HCT116 (cell line): ENCODE results near the gene CASP9. TPM values are rescaled to one million over a fixed set of nuclear protein-coding genes. Genes with fewer than 3 reads are reported as not detected.
"Not testable (repeated sequence)": the region's sequence is repeated elsewhere in the genome, so short reads cannot be mapped to it uniquely, and the experiment has no call there.

Experiments used
- ATAC-seq: fragments of 200-7000 bp; cut with Tn5 transposase; 2 replicates; pipeline ENCODE4 v1.9.1; 2020; ENCODE audit warnings: mild to moderate bottlenecking, moderate library complexity
- BruUV-seq: library from RNA; stranded (reverse); fragments of 400-500 nt; replicated peaks from 2 replicates; lab custom pipeline; 2021; lab: Mats Ljungman, UMichigan
- CTCF ChIA-PET: fragments of 300-600 bp; sonication (Branson Sonifier 250); formaldehyde crosslinking; loops from one replicate; lab custom pipeline; 2021; ENCODE audit warnings: antibody characterized with exemption; lab: Charles Lee
- POLR2A ChIA-PET: fragments of 300-600, 350-600 bp; sonication (Branson Sonifier 250); formaldehyde crosslinking; loops from one replicate; lab custom pipeline; 2021; ENCODE audit warnings: antibody characterized with exemption; lab: Charles Lee
- RAD21 ChIA-PET, 2 experiments: fragments of 300-600 bp; sonication (Branson Sonifier 250); formaldehyde crosslinking; loops; one replicate each; lab custom pipeline; 2023; ENCODE audit warnings: low total read pairs in 2 of 2; ENCODE audit not compliant: uncharacterized antibody in 2 of 2, unreplicated experiment in 2 of 2, low non-redundant PET in 1 of 2; lab: Charles Lee
- DNase-seq: peaks from one replicate; pipeline ENCODE4 v3.0.0-alpha.2; 2010; ENCODE audit warnings: low read depth, low spot score
- H2AFZ ChIP-seq: fragments of 200-600 bp; shearing (Covaris generic), sonication (generic); 2 replicates; pipeline ENCODE4 v1.6.1; 2017; ENCODE audit warnings: low read depth, mixed run types, mixed read lengths, antibody characterized with exemption, low read length; ENCODE audit not compliant: poor library complexity, severe bottlenecking
- H3K27ac ChIP-seq: 2 replicates; pipeline ENCODE4 v1.5.1; 2012; ENCODE audit warnings: low read depth, low read length
- H3K27me3 ChIP-seq: fragments of 200-600 bp; sonication (generic); 2 replicates; pipeline ENCODE4 v1.6.1; 2016; ENCODE audit warnings: mixed run types, low read length, mixed read lengths; ENCODE audit not compliant: insufficient read depth
- H3K36me3 ChIP-seq, 2 experiments: fragments of 200-500 bp in 1 of 2; fragments of 200-600 bp in 1 of 2; sonication (Bioruptor generic) in 1 of 2; sonication (generic) in 1 of 2; 2 replicates each; pipeline versions ENCODE4 v1.5.1 to v1.6.1; 2014 to 2016; ENCODE audit warnings: low read length in 2 of 2, inconsistent platforms in 1 of 2, mixed read lengths in 1 of 2, mixed run types in 1 of 2; ENCODE audit not compliant: insufficient read depth in 2 of 2, control insufficient read depth in 1 of 2
- H3K4me1 ChIP-seq, 2 experiments: fragments of 200-600 bp in 1 of 2; sonication (generic) in 1 of 2; 2 replicates each; pipeline versions ENCODE4 v1.5.1 to v1.6.1; 2012 to 2017; ENCODE audit warnings: low read length in 2 of 2, inconsistent platforms in 1 of 2, mild to moderate bottlenecking in 1 of 2, mixed read lengths in 1 of 2, mixed run types in 1 of 2, moderate library complexity in 1 of 2; ENCODE audit not compliant: insufficient read depth in 2 of 2, control insufficient read depth in 1 of 2
- H3K4me2 ChIP-seq: fragments of 200-600 bp; sonication (generic); 2 replicates; pipeline ENCODE4 v1.6.1; 2017; ENCODE audit warnings: mixed run types, low read length, mixed read lengths
- H3K4me3 ChIP-seq, 2 experiments: fragments of 200-600 bp in 1 of 2; sonication (generic) in 1 of 2; replicated peaks in 1 of 2; 2 replicates each; pipeline ENCODE4 v1.5.1; 2011 to 2016; ENCODE audit warnings: low read length in 2 of 2, control low read depth in 1 of 2, low read depth in 1 of 2, mild to moderate bottlenecking in 1 of 2, mixed read lengths in 1 of 2, mixed run types in 1 of 2
- H3K79me2 ChIP-seq: fragments of 200-600 bp; sonication (generic); 2 replicates; pipeline ENCODE4 v1.6.1; 2017; ENCODE audit warnings: mild to moderate bottlenecking, mixed run types, low read length, moderate library complexity, mixed read lengths; ENCODE audit not compliant: insufficient read depth
- H3K9ac ChIP-seq: fragments of 200-600 bp; sonication (generic); 2 replicates; pipeline ENCODE4 v1.6.1; 2016; ENCODE audit warnings: low read length, mixed read lengths
- H3K9me2 ChIP-seq: fragments of 200-600 bp; sonication (generic), shearing (Covaris generic); 2 replicates; pipeline ENCODE4 v1.6.1; 2017; ENCODE audit warnings: mixed run types, mild to moderate bottlenecking, moderate library complexity; ENCODE audit not compliant: insufficient read depth
- H3K9me3 ChIP-seq, 2 experiments: fragments of 200-500 bp in 1 of 2; fragments of 200-600 bp in 1 of 2; sonication (Bioruptor generic) in 1 of 2; sonication (generic) in 1 of 2; 2 replicates each; pipeline ENCODE4 v1.6.1; 2014 to 2017; ENCODE audit warnings: low read length in 2 of 2, mixed read lengths in 2 of 2, inconsistent platforms in 1 of 2, low read depth in 1 of 2, mild to moderate bottlenecking in 1 of 2, mixed run types in 1 of 2, moderate library complexity in 1 of 2; ENCODE audit not compliant: control insufficient read depth in 1 of 2, insufficient read depth in 1 of 2
- H4K20me1 ChIP-seq: fragments of 200-600 bp; sonication (generic), shearing (Covaris generic); 2 replicates; pipeline ENCODE4 v1.6.1; 2017; ENCODE audit warnings: mixed run types, mild to moderate bottlenecking, moderate library complexity; ENCODE audit not compliant: insufficient read depth
- CBX3 ChIP-seq: IDR thresholded peaks from 2 replicates; pipeline ENCODE4 v1.6.1; 2012; ENCODE audit warnings: low read depth
- CEBPB ChIP-seq: IDR thresholded peaks from 2 replicates; pipeline ENCODE4 v1.6.1; 2012; ENCODE audit warnings: low read depth
- CTCF ChIP-seq, 3 experiments: fragments of 200-600 bp in 1 of 3; sonication (generic) in 1 of 3; IDR thresholded peaks in 2 of 3; conservative IDR thresholded peaks in 1 of 3; 2 replicates each; pipeline ENCODE4 v1.5.1; 2012 to 2017; ENCODE audit warnings: low read depth in 2 of 3, low read length in 2 of 3, antibody characterized with exemption in 1 of 3, borderline replicate concordance in 1 of 3, control low read depth in 1 of 3, mild to moderate bottlenecking in 1 of 3, mixed read lengths in 1 of 3, mixed run types in 1 of 3, moderate library complexity in 1 of 3; ENCODE audit not compliant: insufficient read depth in 1 of 3
- ELF1 ChIP-seq: IDR thresholded peaks from 2 replicates; pipeline ENCODE4 v1.6.1; 2012; ENCODE audit warnings: low read depth, borderline replicate concordance
- EZH2 ChIP-seq: fragments of 200-600 bp; sonication (generic); IDR thresholded peaks from 2 replicates; pipeline ENCODE4 v1.6.1; 2017; ENCODE audit warnings: antibody characterized with exemption, mixed run types
- EZH2phosphoT487 ChIP-seq: fragments of 200-600 bp; IDR thresholded peaks from 2 replicates; pipeline ENCODE4 v1.6.1; 2018; ENCODE audit warnings: antibody characterized with exemption, borderline replicate concordance
- JUND ChIP-seq: IDR thresholded peaks from 2 replicates; pipeline ENCODE4 v1.6.1; 2012
- POLR2A ChIP-seq: IDR thresholded peaks from 2 replicates; pipeline ENCODE4 v1.7.0; 2011; ENCODE audit warnings: borderline replicate concordance; ENCODE audit not compliant: insufficient read depth, insufficient read length; ENCODE audit errors: extremely low read depth
- POLR2AphosphoS5 ChIP-seq: IDR thresholded peaks from 2 replicates; pipeline ENCODE4 v1.6.1; 2011; ENCODE audit warnings: mild to moderate bottlenecking, low read depth, low read length, moderate library complexity
- RAD21 ChIP-seq: IDR thresholded peaks from 2 replicates; pipeline ENCODE4 v1.6.1; 2012; ENCODE audit warnings: low read depth, mild to moderate bottlenecking
- SIN3A ChIP-seq: IDR thresholded peaks from 2 replicates; pipeline ENCODE4 v1.6.1; 2012; ENCODE audit warnings: low read depth
- SP1 ChIP-seq: IDR thresholded peaks from 2 replicates; pipeline ENCODE4 v1.6.1; 2012; ENCODE audit warnings: low read depth
- intact Hi-C: fragments of 100-400 bp; cut with micrococcal nuclease; formaldehyde crosslinking; loops from 2 replicates; pipeline ENCODE4 v1.10.0; 2022
- total RNA-seq: library from RNA; stranded (reverse); gene quantifications from one replicate; pipeline ENCODE4 v1.2.1, GENCODE V29; 2021; ENCODE audit not compliant: unreplicated experiment
- TF ChIP-seq, protein P1 (sequence below): IDR thresholded peaks from 2 replicates; pipeline ENCODE4 v1.6.1; 2012; ENCODE audit warnings: low read depth
- TF ChIP-seq, protein P2 (sequence below): IDR thresholded peaks from 2 replicates; pipeline ENCODE4 v1.6.1; 2012

Gene CASP9
- total RNA-seq, 1 experiment from 2014 or later = 10.6 TPM

DNA sequence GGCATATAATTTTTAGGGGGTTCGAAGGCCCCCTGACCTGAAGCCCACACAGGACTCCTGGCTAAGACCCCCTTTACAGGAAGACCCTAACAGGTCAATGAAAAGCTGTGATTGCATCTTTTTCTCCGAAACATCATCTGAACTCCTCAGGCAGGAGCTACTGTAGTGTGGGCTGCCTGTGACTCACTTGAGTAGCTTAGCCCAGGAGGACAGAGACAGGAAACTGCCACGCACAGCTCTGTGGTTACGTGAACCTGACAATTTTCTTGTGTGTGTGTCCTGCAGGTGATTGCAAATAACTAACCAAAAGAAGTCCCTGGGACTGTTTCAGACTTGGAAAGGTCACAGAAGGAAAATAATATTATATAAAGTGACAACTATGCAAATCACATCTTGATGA lies 33.0 kb downstream of the CASP9 start:
- H3K27ac ChIP-seq, CTCF ChIA-PET, POLR2A ChIA-PET, intact Hi-C loops, RAD21 ChIA-PET, H3K9me3 ChIP-seq, H3K4me1 ChIP-seq, H3K27me3 ChIP-seq, ATAC-seq, H2AFZ ChIP-seq, H3K36me3 ChIP-seq, BruUV-seq, DNase-seq, H3K4me2 ChIP-seq, H4K20me1 ChIP-seq, H3K79me2 ChIP-seq, H3K4me3 ChIP-seq, H3K9me2 ChIP-seq, H3K9ac ChIP-seq: not testable (repeated sequence)

DNA sequence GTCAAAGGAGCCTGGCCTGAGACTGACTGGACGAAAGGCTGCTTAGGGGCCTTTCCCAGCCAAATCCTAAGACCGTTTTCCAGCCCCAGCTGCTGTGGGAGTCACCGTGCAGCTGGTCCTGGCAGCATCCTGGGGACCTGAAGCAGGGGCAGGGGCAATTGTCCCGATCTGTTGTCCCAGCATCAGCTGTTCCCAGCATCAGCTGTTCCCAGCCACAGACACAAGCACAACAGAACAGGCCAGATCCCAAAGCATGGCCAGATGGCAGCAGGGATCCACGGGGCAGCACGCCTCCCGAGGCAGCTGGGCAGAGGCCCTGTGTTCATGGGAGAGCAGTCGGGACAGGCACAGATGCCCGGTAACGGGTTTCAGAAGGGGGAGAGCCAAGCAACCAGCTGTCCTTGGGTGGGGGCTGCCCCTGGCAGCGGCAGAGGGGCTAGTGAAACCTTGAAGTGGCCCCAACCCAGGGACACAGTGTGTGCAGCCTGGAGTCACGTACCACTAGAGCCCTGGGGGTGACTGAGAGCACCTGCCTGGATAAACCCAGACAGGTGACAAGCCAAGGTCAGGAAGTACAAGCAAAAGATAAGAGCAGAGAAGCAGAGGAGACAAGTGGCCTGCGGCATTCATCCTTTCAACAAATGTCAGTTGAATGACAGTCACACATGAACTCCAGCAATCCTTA lies 34.8 kb downstream of the CASP9 start:
- Histone ChIP-seq H3K27me3 (no peaks in the 10 kb centered on the region), H3K4me3 (no peak overlapping the region), H3K4me1 (no peaks in the 10 kb centered on the region), H4K20me1 (no peaks in the 10 kb centered on the region), H3K36me3 (no peaks in the 10 kb centered on the region), H3K27ac (no peak overlapping the region), H3K4me2 (no peak overlapping the region), H3K79me2 (no peaks in the 10 kb centered on the region), H3K9me3 (no peaks in the 10 kb centered on the region), H2AFZ (no peak overlapping the region), H3K9ac (no peak overlapping the region), H3K9me2 (no peaks in the 10 kb centered on the region)
- RAD21 ChIA-PET = no interaction called here
- DNase-seq (no peak), ATAC-seq (no peak)
- POLR2A ChIA-PET = no interaction called here
- intact Hi-C loops = no loop called here
- CTCF ChIA-PET = no interaction called here
- BruUV-seq = no TSS peak
- TF ChIP-seq POLR2A (no peak), EZH2 (no peak), JUND (no peak), RAD21 (no peak), EZH2phosphoT487 (no peak), POLR2AphosphoS5 (no peak), SP1 (no peak), SIN3A (no peak), CBX3 (no peak), CTCF (IDR thresholded peaks at IDR 0.05 in 2 of 3, conservative IDR thresholded peaks at IDR 0.05 in 1 of 3; ENCODE audit: borderline replicate concordance in 1 of 3, insufficient read depth in 1 of 3, low read depth in 2 of 3, low read length in 2 of 3) (no peak), ELF1 (no peak), CEBPB (no peak)
- TF ChIP-seq, protein P1, sequence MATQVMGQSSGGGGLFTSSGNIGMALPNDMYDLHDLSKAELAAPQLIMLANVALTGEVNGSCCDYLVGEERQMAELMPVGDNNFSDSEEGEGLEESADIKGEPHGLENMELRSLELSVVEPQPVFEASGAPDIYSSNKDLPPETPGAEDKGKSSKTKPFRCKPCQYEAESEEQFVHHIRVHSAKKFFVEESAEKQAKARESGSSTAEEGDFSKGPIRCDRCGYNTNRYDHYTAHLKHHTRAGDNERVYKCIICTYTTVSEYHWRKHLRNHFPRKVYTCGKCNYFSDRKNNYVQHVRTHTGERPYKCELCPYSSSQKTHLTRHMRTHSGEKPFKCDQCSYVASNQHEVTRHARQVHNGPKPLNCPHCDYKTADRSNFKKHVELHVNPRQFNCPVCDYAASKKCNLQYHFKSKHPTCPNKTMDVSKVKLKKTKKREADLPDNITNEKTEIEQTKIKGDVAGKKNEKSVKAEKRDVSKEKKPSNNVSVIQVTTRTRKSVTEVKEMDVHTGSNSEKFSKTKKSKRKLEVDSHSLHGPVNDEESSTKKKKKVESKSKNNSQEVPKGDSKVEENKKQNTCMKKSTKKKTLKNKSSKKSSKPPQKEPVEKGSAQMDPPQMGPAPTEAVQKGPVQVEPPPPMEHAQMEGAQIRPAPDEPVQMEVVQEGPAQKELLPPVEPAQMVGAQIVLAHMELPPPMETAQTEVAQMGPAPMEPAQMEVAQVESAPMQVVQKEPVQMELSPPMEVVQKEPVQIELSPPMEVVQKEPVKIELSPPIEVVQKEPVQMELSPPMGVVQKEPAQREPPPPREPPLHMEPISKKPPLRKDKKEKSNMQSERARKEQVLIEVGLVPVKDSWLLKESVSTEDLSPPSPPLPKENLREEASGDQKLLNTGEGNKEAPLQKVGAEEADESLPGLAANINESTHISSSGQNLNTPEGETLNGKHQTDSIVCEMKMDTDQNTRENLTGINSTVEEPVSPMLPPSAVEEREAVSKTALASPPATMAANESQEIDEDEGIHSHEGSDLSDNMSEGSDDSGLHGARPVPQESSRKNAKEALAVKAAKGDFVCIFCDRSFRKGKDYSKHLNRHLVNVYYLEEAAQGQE = no peak
- TF ChIP-seq, protein P2, sequence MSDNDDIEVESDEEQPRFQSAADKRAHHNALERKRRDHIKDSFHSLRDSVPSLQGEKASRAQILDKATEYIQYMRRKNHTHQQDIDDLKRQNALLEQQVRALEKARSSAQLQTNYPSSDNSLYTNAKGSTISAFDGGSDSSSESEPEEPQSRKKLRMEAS = no peak
